Stimulated activated CD4-positive, alpha-beta T cell treated with anti-CD3 and anti-CD28 coated beads, Interleukin-4, amount 100 ng/mL, for 1 hour (primary cell): ENCODE data around the gene DVL1.

Experiments used
- DNase-seq: peaks from one replicate; pipeline ENCODE4 v3.0.0-alpha.2; 2020

DVL1 gene

DNA sequence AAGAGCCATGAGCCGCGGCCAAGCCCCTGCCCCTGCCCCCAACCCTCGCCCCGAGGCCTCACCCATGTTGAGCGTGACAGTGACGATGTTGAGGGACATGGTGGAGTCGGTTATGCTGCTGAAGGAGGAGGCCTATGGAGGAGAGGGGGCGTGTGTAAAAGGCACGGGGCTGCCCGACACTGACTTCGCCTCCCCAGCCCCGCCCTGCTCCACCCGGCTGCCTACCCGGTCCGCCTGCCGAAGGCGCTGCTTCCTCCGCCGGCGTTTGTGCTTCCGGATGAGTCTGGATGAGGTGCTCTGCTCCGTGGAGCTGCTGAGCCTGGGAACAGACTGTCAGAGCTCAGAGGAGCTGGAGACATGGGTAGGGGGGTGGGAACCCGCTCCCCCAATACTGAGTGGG lies 9.0 kb downstream of the DVL1 start:
- no peak for DNase-seq

DNA sequence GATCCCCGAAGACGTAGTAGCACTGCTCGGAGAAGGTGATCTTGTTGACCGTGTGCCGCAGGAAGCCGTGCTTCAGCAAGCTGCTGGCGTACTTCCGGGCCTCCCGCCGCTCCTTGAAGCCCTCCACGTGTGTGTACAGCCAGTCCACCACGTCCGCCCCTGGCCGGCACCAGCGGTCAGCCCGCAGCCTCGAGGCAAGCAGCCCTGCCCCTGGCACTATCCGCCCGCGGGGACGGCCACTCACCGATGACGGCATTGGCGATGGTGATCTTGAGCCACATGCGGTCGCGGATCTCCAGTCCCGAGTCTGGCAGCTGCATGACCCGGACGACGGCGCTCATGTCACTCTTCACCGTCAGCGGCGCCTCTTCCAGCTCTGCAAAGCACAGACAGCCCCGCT lies 10.9 kb downstream of the DVL1 start:
- DNase-seq: no peak

DNA sequence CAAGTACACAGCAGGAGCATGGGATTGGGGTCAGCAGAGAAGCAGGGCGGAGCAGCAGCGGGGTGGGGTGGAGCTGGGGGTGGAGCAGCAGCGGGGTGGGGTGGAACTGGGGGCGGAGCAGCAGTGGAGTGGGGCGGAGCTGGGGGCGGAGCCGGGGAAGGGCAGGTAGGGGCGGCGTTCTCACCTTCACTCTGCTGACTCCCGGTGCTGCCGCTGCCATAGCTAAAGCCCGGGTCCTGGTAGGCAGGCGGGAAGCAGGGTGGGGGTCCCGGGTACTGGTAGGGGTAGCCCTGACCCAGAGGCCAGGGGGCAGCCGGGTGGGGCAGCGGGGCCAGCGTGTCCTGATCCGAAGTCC lies 11.4 kb downstream of the DVL1 start:
- DNase-seq: peak; percentile 54

DNA sequence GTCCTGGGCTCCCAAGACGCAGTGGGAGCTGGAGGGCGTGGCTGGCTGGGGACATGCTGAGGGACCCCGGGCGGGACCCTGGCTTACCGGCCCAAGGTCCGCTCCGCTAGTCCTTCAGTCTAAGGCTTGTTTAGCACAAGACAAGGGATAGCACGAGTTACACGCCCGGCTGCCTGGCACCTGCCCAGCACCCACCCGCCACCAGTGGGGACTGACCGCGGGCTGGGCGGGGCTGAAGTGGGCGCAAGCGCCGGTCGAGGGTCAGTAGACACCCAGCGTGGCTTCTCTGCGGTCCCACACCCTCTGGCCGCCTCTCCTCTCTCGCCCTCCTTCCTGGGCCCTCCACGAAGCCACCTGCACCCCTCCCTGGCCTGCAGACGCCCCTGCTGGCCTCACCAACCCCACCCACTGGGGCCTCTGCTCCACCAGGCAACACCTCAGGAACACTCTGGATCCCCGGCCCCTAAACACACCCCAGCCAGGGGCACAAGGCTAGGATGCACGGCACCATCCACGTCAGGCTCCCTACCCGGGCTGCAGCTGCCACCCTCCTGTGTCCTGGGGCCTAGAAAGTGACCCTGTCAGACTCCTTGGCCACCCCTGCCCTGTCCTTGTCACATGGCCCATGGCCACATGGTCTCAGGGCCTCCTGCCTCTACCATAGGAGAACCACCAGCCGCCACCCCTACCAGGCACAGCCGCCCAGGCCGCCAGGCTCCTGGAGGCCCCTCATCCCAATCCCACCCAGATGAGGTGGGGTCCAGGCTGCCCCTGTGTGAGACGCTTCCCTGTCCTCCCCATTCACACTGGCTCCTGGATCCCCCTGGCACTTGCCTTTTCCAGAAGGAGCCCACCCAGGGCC lies 12.1 kb downstream of the DVL1 start:
- no peak for DNase-seq

DNA sequence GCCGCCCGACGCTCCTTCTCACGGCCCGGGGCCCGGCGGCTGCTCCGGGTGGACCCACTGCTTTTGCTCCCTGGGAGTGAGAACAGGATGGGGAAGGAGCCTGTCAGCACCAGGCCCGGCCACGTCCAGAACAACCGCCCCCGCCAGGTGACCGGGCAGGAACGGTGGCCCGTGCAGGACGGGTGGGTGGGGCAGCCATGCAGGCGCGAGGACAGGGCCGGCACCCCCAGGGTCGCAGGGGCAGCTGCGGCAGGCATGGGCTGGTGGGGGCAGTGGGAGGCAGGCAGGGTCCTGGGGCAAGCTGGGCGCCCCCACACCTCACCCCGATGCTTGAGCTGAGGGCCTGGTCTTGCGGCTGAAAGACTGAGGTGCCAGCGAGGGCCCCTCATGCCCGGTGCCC lies 12.8 kb downstream of the DVL1 start:
- no peak for DNase-seq

DNA sequence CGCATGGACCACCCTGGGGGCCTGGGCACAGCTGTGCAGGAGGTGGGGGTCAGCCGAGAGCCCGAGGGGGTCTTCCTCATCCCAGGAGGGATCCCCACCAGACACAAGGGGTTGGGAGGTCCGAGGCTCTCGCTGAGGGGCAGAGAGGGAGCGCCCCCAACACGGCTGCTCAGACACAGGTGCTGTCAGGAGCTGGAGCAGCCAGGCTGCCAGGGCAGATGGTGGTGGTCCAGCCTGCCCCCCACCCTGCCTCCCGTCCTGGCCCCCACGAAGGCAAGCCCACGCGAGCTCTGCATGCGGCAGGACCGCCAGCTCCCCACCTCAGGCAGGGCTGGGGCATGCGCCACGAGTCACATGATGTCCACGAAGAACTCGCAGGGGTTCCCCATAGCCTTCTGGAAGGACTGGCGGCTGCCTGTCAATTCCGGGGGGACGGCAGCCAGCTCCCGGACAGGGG lies 13.4 kb downstream of the DVL1 start:
- DNase-seq: no peak

DNA sequence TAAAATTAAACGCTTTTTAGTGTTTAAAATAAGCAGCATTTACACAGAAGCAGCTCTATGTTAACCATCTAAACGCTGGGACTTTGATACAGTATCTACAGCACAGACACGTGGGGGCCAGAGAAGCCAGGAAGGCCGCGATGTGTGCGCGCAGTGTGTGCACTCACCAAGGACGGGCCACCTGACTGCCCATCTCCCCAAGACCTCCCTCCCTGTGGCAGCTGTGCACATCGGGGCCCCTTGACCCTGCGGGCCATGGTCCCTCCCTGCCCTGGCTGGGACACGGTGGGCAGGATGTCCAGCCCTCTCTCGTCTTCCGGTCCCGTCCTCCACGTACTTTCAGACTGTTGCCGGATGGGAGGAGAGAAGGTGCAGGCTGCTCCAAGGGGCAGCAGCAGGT lies 13.9 kb downstream of the DVL1 start:
- DNase-seq: no peak

DNA sequence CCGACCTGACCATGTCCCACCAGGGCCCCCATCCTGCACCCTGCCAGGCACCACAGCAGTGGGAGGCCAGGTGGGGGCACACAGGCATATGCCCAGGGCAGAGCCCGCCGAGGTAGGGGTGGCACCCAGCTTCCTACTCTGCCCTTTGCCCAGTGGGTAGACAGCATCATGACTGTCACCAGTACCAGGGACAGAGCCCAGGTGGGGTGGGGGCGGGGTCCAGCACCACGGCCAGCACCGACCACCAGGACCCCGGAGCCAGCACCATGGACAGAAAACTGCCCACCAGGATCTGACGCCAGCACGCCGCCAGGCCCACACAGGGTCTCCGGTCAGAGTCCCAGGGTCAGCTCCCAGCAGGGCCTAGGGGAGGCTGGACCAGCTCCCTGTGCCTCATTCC lies 14.4 kb downstream of the DVL1 start:
- no peak for DNase-seq

DNA sequence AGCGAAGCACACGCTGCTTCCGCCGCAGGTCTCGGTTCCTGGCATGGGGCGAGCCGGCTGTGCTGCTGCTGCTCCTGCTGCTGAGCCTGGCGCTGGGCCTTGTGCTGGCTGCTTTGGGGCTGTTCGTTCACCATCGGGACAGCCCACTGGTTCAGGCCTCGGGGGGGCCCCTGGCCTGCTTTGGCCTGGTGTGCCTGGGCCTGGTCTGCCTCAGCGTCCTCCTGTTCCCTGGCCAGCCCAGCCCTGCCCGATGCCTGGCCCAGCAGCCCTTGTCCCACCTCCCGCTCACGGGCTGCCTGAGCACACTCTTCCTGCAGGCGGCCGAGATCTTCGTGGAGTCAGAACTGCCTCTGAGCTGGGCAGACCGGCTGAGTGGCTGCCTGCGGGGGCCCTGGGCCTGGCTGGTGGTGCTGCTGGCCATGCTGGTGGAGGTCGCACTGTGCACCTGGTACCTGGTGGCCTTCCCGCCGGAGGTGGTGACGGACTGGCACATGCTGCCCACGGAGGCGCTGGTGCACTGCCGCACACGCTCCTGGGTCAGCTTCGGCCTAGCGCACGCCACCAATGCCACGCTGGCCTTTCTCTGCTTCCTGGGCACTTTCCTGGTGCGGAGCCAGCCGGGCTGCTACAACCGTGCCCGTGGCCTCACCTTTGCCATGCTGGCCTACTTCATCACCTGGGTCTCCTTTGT lies 15.5 kb downstream of the DVL1 start:
- DNase-seq: no peak

DNA sequence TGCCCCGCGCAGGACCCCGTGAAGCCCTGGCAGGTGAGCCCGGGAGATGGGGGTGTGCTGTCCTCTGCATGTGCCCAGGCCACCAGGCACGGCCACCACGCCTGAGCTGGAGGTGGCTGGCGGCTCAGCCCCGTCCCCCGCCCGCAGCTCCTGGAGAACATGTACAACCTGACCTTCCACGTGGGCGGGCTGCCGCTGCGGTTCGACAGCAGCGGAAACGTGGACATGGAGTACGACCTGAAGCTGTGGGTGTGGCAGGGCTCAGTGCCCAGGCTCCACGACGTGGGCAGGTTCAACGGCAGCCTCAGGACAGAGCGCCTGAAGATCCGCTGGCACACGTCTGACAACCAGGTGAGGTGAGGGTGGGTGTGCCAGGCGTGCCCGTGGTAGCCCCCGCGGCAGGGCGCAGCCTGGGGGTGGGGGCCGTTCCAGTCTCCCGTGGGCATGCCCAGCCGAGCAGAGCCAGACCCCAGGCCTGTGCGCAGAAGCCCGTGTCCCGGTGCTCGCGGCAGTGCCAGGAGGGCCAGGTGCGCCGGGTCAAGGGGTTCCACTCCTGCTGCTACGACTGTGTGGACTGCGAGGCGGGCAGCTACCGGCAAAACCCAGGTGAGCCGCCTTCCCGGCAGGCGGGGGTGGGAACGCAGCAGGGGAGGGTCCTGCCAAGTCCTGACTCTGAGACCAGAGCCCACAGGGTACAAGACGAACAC lies 16.3 kb downstream of the DVL1 start:
- DNase-seq: no peak

DNA sequence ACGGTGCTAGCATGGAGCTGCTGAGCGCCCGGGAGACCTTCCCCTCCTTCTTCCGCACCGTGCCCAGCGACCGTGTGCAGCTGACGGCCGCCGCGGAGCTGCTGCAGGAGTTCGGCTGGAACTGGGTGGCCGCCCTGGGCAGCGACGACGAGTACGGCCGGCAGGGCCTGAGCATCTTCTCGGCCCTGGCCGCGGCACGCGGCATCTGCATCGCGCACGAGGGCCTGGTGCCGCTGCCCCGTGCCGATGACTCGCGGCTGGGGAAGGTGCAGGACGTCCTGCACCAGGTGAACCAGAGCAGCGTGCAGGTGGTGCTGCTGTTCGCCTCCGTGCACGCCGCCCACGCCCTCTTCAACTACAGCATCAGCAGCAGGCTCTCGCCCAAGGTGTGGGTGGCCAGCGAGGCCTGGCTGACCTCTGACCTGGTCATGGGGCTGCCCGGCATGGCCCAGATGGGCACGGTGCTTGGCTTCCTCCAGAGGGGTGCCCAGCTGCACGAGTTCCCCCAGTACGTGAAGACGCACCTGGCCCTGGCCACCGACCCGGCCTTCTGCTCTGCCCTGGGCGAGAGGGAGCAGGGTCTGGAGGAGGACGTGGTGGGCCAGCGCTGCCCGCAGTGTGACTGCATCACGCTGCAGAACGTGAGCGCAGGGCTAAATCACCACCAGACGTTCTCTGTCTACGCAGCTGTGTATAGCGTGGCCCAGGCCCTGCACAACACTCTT lies 17.0 kb downstream of the DVL1 start:
- DNase-seq: no peak

DNA sequence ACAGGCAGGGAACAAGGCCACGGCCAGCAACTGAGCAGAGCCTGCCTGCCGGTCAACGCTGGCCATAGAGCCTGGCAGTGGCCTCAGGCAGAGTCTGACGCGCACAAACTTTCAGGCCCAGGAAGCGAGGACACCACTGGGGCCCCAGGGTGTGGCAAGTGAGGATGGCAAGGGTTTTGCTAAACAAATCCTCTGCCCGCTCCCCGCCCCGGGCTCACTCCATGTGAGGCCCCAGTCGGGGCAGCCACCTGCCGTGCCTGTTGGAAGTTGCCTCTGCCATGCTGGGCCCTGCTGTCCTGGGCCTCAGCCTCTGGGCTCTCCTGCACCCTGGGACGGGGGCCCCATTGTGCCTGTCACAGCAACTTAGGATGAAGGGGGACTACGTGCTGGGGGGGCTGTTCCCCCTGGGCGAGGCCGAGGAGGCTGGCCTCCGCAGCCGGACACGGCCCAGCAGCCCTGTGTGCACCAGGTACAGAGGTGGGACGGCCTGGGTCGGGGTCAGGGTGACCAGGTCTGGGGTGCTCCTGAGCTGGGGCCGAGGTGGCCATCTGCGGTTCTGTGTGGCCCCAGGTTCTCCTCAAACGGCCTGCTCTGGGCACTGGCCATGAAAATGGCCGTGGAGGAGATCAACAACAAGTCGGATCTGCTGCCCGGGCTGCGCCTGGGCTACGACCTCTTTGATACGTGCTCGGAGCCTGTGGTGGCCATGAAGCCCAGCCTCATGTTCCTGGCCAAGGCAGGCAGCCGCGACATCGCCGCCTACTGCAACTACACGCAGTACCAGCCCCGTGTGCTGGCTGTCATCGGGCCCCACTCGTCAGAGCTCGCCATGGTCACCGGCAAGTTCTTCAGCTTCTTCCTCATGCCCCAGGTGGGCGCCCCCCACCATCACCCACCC lies 17.9 kb downstream of the DVL1 start, which contains the start of gene TAS1R3:
Gene TAS1R3 (plus strand): TSS at position 213 of the 898 bp plus-strand sequence. CDS start 66 bp downstream, at position 279.
- no peak for DNase-seq

DNA sequence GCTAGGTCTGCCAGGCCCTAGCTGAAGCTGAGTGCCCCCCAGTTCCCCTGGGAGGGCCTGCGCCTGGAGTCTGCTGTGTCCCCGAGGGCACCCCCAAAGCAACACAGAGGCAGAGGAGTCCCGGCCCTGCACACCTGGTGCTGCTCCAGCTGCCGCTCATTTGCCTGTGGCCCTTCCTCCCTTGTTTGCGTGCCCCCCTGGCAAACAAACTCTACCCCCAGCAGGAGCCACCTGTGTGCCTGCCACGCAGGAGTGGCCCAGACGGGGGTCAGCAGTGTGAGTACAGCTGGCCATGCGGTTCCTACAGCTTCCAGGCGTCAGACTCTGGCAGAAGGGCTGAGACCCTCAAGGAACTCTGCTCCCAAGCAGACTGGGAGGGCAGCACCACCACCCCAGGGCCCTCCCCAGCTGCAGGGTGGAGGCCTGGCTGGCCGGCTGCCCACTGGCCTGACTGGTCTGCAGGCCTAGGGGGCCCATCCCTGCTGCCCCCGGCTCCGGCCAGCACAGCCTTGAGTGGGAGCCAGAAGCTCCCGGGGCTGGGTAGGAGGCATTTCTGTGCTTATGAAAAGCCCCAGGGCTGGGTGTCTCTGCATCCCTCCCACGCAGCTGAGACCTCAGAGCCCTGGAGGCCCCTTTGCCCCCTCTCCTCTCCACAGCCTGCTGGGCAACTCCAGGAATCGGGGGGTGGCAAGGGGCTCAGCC lies 18.7 kb downstream of the DVL1 start:
- no peak for DNase-seq

DNA sequence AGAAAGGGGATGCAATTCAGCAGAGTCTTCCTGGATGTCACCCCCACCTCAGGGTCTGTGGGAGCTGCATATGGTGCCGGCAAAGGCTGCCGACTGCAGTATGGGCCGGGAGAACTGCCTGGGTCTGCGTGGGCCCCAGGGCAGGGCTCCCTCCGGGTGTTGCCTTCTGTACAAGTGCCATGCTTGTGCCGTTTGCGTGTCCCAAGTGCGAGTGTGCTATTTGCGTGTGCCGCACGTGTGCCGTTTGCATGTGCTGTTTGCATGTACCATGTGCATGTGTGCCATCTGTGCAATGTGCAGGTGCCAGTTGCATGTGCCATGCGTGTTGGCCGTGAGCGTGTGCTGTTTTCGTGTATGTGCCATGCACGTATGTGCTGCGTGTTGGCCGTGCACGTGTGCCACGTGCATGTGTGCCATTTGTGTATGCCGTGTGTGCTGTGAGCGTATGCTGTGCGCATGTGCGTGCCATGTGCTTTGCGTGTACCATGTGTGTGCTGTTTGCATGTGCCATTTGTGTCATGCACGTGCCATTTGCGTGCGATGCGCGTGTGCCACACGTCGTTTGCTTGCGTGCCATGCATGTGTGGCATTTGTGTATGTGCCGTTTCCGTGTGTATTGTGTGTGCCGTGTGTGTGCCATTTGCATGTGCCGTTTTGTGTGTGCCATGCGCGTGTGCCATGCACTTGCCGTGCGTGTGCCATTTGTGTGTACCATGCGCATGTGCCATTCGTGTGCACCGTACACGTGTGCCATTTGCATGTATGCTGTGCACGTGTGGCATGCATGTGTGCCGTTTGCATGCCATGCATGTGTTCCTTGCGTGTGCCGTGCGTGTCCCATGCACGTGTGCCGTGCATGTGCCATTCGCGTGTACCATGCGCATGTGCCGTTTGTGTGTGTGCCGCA lies 19.7 kb downstream of the DVL1 start:
- DNase-seq: no peak

DNA sequence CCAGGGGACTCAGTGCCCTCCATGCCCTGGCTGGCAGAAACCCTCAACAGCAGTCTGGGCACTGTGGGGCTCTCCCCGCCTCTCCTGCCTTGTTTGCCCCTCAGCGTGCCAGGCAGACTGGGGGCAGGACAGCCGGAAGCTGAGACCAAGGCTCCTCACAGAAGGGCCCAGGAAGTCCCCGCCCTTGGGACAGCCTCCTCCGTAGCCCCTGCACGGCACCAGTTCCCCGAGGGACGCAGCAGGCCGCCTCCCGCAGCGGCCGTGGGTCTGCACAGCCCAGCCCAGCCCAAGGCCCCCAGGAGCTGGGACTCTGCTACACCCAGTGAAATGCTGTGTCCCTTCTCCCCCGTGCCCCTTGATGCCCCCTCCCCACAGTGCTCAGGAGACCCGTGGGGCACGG lies 21.0 kb downstream of the DVL1 start:
- no peak for DNase-seq

DNA sequence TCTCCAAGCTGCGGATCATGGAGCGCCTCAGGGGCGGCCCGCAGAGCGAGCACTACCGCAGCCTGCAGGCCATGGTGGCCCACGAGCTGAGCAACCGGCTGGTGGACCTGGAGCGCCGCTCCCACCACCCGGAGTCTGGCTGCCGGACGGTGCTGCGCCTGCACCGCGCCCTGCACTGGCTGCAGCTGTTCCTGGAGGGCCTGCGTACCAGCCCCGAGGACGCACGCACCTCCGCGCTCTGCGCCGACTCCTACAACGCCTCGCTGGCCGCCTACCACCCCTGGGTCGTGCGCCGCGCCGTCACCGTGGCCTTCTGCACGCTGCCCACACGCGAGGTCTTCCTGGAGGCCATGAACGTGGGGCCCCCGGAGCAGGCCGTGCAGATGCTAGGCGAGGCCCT lies 21.9 kb downstream of the DVL1 start:
- DNase-seq: no peak

DNA sequence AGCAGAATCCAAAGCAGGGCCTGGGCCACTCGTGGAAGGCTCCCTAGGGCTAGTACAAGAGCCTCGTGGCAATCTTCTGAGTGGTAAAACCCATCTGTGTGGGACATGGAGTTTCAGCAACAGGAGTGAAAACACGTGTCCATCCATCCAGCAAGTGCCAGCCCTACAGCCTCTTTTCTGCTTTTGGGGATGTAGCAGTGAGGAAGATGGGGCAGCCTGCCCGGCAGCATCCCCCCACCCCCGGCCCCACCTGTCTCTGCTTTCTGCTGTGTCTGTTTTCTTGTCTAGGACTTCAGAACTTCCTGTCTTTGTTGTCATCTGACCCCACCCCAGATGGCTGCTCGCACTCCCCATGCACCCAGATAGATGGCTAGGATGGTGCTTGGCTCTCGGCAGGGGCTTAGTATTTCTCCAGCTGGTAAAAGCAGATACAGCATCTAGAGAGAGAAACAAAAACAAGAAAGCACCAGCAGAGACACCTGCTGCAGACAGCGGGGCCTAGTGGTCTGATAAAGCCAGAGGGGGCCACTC lies 23.1 kb downstream of the DVL1 start:
- DNase-seq: no peak

DNA sequence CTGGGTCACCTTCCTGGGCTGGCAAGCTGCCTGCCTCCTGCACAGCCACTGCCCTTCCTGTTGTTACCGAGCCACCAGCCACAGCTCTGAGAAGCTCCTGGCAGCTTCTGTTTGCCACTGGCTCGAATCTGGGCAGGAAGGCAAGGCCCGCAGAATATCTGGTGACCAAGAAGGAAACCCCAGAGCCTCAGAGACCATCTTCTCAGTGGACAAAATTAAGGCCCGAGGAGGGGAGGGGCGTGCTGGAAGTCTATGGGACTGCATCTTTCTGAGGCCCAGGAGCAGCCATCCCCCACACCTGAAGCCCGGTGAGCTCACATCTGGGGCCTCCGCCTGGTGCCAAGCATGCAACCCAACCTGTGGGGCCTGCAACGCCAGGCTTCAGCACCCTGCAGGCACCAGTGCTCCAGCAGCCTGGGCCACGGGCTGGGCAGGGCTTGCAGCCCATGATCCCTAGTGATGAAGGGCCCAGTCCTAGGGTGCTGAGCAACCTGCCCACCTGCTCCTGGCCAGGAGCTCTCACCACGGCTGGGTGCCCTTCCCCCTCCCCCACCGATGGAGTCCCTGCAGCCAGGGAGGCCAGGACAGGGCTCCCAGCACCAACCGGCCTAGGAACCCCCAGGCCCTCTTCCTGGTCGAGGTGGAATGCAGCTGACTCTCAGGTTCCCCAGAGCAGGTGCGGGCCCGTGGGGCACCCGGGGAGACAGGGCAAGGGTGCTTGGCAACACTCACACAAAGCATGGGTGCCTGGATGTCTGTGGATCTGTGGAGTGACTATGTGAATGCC lies 23.7 kb downstream of the DVL1 start:
- DNase-seq: no peak
